Activated CD4-positive, alpha-beta T cell treated with anti-CD3 and anti-CD28 coated beads, Interleukin-2, amount 50 U/mL, for 4 hours (primary cell): ENCODE data around the gene PANK1.

Source experiments
- DNase-seq, 2 experiments: peaks; one replicate each; pipeline ENCODE4 v3.0.0-alpha.2; 2020

Gene PANK1

DNA sequence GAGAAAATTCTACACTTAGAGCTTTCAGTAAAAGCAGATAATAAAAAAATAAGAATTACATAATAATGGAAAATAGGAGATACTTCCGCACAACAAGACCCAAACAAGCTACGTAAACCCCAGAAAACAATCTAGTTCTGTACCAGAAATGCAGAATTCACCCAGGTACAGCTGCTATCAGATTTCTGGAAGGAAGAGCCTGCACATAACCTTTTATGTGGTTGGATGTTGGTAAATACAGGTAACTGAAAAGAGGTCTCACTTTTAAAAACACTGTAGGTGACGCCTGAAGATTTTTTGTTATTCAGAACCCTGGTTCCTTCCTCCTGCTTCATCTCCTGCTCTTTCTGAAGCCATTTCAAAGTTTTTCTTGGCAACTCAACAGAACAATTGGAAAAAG, 29.9 kb downstream of the PANK1 start:
- no peak for DNase-seq

DNA sequence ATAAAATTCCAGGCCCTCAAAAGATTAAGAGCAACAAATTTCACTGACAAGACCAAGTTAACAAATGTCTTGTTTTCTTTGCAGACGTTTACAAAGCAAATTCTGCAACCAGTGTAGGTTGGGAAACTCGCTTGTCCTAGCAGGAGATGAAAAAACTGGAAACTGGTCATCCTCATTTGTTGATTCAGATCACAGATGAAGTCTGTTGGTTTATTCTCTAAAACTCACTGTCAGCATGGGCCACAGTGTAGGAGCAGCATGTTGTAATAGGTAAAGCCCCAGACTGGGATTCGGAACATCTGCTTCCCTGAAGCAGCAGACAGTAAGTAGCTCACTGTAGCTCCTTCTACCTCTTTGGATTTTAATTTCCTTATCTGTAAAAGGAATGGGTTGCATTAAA, 31.5 kb downstream of the PANK1 start:
- DNase-seq = no peak

DNA sequence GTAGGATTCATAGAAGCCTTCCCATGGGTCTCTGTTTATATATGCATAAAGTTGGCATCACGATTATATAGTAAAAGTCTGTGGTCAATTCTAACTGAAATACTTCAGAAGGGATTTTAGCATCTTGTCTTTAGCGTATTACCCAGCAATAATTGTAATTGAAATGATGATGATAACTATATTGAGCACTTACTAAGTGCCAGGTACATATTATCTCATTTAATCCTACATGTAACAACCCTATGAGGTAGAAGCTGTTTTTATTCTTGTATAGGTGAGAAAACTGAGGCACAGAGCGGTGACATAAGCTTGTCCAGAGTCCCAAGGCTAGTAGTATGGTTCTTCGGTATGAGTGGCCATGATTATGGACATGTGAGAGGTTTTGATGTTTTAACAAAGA, 33.8 kb downstream of the PANK1 start:
- DNase-seq = no peak

DNA sequence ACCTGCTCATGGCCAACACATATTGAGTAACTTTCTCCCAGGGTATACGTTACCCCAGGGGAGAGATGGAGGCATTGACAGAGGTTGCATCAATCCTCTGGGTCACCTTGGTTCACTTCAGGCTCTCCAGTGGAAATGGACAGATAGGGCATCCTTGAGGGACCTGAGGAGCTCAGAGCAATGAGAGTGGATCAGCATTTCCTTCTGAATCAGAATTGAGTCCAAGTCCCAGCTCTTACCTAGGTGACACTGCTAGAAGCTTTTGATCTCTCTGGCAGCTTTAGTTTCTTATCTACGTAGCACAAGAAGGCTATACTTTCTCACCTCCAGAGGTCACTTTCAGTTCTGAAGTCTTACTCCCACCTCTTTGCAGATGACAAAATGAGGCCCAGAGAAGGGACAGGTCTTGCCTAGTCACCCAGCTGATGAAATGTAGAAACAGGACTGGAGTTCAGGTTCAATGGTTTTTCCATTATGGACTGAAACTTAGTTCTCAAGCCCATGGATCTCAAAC, 35.2 kb downstream of the PANK1 start:
- no peak for DNase-seq

DNA sequence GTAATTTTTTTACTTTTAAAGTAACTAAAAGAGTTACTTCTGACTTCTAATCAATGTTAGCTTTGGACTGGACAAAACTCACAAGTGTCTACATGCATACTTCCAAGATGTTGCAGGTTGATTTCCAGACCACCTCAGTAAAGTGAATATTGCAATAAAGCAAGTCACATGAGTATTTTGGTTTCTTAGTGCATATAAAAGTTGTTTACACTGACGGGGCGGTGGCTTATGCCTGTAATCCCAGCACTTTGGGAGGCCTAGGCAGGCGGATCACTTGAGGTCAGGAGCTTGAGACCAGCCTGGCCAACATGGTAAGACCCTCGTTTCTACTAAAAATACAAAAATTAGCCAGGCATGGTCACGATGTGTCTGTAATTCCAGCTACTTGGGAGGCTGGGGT, 40.8 kb downstream of the PANK1 start:
- no peak for DNase-seq

DNA sequence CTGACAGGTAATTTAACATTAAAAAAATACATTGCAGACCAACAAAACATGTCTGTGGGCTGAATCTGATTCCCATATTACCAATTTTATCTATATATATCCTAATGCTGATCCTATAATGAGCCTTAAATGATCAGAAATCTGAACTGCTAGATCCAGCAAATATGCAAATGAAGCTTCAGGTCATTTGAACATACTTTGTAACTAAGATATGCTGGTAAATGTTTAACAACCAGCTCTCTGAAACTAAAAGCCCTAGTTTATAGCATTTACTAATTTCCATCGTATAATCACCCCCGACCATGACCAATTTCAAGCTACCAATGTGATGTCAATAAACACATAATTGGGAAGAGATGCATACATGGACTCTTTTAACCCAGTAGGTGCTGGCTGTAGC, 42.1 kb downstream of the PANK1 start:
- no peak for DNase-seq

DNA sequence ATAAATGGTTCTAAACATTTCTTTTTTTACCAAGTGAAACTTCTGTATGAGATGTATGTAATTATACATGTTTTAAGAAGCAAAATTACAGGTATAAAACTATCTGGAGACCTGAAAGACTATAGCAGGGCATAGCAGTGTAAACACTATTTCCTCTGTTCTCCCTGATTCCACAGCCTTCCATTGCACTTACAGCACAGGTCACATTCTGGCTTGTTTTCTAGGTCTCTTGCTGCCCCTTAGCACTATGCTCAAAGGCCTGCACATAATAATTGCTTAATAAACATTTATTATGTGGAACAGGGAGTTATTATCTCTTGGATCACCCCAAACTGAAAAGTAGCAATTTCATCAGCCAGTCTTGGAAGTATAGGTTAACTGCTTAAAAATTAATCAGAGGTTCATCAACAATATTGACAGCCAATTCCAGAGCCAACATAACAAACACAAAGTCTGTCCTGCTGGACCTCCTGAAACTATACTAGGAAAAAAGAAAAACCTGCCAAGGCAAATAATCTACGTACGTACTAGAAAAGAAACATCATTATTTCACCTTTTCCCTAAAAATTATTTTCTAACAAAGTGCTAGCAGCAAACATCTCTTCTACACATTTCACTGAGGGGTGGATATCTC, 43.2 kb downstream of the PANK1 start:
- no peak for DNase-seq

DNA sequence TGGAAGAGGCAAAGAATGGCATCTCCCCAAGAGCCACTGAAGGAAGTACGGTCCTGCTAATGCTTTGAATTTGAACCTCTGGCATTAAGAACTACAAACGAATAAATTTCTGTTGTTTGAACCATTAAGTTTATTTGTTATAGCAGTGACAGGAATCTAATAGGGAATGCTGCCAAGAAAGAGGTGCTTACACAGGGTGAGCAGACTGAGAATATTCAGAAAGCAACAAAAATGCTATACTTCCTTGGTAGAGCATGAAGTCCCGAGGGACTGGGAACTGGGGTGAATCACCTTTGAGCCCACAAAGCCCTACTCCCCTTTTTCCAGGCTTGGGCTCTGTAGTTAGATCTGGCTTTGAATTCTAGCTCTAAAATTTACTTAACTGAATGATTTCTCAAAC, 45.0 kb downstream of the PANK1 start:
- no peak for DNase-seq

DNA sequence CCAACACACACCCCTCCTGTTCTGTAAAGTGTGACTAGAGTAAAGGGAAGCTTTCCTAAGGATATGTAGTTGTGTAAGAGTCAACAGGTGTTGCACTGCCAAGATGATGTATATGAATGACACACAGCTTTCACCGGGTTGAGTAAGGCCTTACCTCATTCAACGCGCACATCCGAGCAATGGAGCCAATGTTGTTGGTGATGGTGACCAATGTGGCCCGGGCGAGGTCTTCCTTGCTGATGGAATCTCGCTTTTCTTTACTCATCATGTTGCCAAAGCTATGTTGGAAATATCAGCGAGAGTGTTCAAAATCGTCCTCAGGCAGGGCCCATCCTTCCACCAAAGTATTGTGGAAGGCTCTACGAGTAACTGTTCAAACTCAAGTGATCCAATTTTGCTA, 52.0 kb downstream of the PANK1 start:
- DNase-seq = no peak

DNA sequence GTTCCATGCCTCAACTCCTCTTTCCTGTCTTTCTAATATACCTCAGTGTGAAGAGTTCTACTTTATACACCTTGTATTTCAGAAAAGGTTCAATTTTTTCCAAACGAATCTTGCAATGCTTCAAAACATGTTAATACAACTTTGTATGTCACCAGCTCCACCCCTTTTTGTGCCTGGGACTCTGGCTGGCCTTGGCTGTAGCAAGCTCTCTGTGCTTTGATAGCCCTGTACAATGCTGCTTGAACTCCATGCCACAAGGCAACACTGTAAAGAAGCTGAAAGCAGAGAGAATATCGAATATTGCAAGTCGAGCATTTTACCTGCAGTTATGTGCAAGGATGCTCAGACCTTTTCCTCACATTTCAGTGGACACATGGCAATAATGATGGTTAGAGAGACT, 52.5 kb downstream of the PANK1 start:
- DNase-seq = no peak

DNA sequence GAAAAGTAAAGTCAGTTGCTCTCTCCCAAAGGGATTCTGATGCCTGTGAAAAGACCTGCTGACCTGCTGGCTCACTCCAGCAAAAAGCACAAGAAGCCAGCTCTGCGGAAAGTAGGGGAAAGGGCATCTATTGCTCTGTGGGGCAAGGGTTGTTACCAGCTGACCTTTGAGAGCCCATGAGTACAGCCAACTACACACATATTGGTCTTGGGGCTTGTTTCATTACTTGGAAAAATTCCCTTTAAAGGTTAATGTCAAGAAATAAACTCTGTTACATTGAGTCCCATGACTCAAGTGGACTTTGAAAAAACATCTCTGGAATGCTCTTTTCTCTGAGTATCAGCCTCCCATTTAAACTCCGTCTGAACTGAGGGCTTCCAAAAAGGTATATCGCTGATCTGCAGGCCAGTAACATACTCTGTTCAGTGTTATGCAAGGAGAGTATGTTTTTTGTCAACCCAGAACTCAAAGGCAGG, 53.2 kb downstream of the PANK1 start:
- DNase-seq = no peak

DNA sequence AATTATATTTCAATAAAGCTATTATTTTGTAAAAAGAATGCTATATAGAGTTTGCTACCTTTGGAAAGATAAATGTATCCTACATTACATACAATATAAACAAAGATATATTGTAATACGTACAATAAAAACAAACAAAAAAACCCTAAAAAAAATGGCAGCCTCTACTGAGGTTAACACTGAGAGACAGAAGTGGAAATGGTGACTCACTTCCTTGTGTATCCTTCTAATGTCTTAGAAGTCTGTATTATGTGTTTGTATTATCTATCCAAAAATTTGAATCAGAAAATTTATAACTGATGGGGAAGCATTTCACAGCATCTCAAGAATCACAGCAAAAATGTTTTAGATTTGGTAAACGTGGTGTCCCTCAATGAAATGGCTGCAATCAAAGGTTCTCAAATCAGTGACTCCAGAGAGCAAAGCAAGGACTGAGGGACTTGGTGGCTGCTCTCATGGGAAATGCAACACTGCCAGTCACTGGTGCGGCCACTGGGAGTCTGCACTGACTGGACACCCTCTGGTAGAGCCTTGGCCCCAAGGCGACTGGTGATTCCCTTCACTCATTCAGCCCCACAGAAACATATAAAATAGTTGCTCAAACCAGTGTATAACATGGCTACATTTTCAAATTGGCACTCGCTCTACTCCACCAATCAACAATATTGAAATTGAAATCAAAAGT, 53.8 kb downstream of the PANK1 start:
- no peak for DNase-seq

DNA sequence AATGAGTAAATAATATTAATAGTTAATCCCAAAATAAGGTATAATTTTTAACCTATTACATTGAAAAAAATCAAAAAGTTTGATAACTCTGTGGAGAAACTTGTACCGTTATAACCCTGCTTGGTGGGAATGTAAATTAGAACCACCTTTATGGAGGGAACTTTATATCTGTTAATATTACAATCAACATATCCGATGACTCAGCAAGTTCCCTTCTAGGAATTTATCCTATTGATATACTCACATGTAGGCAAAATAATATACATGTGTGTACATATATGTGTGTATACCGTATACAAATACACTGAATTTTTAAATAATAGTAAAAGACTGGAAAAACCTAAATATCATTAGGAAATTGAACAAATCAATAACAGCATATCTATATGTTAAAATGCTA, 54.7 kb downstream of the PANK1 start:
- no peak for DNase-seq

DNA sequence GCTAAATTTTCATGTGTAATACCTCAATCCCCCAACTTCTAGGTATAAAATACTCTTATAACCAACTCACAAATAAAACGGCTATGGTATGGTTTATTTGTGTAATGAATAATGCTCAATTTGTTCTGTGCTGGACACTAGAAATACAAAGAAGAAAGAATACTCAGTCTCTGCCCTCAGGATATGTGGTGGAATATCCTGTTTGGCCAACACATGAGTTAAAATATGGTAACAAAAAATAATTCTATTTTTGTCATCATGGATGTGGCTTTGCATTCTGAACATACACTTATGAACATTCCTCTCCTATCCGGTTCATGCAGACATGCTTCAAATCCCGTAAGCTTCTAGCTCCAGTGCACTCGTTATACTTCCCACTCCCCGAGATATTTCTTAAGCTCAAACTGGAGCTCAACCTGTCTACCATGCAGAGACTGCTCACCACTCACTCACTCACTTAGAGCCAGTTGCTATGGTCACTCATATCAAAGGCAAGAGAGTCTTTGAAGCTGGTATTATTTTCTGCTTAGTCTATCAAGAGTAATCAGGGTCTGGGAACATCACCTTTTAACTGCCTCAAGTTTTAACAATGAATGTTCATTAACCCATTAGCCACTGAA, 55.8 kb downstream of the PANK1 start:
- DNase-seq = no peak

DNA sequence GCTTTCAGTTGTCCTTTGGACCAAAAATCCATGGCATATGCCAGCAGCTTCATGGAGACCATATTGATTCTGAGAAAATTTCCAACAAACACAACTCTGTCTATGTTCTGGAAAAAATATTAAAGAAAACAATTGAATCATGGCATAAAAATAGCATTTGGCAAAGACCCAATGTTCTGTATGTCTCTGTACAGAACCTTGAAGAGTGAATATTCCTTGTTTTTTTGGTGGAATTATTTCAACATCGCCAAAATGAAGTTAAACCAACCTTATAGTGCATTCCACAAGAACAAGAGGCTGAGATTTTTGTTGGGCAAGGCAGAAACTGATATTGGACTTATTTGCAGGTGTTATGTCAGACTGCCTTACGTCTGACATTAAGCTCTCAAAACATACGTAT, 56.4 kb downstream of the PANK1 start:
- DNase-seq = no peak

DNA sequence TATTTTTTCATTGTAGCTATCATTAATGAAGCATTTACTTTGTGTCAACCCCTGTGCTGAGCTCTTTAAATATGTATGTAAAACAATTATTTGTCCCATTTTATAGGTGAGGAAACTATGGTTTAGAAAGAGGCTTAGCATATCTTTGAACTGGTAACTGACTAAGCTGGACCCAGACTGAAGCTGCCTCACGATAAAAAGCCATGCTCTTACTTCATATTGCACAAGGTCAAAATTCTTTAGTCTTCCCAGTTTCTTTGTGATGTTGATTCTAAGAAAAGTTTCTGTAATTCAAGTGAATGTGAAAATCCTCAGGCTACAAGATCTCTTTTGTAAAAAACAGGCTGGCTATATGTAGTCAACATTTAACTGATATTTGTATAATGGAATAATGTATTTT, 63.0 kb downstream of the PANK1 start:
- no peak for DNase-seq

DNA sequence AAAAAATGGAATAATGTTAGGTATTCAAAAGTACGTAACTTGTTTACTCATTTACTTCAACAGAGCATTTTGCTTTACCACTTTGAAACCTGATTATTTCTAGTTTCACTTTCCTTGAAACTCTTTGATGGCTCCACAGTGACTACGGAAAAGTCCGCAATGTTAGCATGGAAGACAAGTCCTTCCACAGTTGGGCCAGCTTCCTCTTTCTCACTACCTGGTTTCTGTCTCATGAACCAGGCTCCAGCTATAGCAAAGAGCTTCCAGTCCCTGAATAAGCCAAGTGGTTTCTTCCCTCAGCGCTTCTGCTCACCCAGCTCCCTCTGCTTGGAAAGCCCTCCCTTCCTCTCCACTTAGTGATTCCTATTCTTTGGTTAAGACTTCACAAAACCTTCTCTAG, 64.8 kb downstream of the PANK1 start:
- no peak for DNase-seq

DNA sequence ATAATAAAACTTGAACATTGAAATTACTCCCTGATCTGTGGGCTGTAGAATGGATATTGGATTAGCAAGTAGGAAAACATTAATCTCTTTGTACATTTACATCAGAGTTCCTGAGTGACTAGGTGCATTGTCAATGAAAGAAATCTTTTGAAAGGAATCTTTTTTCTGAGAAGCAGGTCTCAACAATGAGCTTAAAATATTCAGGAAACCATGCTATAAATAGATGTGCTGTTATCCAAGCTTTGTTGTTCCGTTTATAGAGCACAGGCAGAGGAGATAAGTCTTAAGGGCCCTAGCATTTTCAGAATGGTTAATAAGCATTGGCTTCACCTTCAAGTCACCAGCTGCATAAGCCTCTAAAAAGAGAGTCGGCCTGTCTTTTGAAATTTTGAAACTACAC, 68.3 kb downstream of the PANK1 start:
- no peak for DNase-seq

DNA sequence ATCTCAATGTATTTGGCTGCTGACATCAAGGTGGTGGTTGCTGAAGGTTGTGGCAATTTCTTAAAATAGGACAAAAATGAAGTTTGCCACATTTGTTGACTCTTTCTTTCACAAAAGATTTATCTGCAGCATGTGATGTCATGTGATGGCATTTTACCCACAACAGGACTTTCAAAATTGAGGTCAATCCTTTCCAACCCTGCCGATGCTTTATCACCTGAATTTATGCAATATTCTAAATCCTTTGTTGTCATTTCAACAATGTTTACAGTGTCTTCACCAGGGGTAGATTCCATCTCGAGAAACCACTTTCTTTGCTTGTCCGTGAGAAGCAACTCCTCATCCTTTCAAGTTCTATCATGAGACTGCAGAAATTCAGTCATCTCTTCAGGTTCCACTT, 69.0 kb downstream of the PANK1 start:
- no peak for DNase-seq

DNA sequence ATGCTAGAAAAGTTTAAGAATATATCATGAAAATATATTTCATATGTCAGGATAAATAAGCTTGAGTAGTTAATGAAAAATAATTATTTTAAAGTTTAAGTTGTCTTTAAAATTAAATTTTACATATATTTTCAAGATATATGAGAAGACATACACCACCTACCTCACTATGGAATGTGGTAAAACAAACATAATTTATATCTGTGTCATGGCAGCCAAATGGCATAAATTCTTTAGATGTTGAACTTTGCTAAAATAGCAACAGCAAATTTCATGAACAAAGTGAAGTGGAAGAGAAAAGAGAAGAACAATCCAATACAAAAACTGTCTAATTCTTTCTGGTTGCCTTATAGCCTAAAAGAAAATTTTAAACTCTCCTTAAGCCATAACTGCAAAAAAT, 70.0 kb downstream of the PANK1 start:
- no peak for DNase-seq

DNA sequence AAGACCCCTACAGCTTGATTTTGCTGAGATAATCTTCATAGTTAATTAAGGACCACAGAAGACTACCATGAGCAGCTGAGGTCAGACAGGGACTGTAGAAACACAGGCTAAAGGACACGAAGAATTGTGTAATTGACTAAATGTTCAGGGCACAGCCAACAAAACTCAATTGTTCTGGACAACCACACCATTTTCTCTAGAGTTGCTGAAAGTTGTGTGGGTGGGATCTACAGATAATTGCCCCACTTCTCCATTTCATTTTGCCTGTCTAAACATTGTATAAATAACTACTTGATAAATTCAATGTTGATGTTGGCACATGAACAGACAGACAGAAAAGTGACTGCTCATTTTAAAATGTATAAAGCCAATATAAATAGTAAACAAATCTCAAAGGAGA, 70.7 kb downstream of the PANK1 start:
- DNase-seq = no peak

DNA sequence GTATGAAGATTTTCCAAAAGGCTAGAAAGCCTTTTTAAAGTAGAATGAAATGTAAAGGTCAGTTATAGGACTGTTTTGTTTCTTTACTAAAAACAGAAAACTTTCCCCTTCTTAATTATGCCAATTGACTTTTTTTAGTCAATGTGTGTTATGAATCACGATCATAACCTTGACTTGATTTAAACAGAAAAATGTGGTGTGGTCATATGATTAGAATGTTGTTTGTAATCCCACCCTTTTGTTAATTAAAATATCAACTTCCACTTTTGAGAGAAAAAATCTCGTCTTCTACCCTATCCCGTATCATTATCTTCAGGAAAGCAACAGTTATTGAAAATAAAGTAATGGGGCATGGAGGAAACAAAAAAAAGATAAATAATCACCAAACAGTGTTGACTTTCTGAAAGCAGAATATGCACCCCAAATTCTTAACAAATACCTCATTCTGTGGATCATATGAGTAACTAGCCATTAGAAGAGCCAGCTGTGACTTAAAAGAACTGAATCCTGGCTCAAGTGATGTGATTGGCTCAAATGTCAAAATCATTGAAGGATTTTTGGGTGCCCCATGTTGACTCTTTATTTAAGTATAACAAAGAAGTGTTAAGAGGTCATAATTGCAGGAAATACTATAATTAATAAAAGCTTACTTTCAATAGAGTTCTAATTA, 77.3 kb downstream of the PANK1 start:
- DNase-seq = no peak

DNA sequence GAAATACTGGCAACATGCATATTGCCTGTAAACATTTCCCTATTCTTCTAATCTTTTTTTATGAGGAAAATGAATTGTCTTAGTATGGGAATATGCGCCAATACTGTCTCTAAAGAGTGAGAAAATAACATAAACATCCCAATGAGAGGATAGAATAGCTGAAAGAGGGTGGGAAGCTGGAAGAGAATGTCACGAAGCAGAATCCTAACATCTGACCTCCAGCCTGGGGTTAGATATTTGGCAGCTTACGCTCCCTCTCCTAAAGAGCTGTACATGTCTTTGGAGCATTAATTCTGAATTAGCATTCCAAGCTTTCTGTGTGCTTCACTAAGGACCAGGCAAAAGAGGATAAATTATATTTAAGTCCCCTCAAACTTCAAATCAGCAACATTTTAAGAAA, 78.0 kb downstream of the PANK1 start:
- no peak for DNase-seq
